Keratinocyte (primary cell): Measurements from ENCODE around the gene EFNA1. TPM values are rescaled to one million over a fixed set of nuclear protein-coding genes. Genes with fewer than 3 reads are reported as not detected.
A peak's percentile ranks its signal among the peaks of the same experiment; 100 is the strongest.

Experiments used
- DNase-seq: peaks from one replicate; pipeline ENCODE4 v3.0.0-alpha.2; 2011; ENCODE audit warnings: low read depth, missing footprints, low spot score
- FAIRE-seq: peaks from 2 replicates; lab custom pipeline; 2011; peaks lifted over from hg19 to GRCh38; lab: Jason Lieb, UNC
- H2AFZ ChIP-seq: 2 replicates; pipeline ENCODE4 v1.6.0; 2012; ENCODE audit warnings: low read length, control low read depth, inconsistent platforms; ENCODE audit not compliant: control insufficient read depth
- H3K27ac ChIP-seq: 2 replicates; pipeline ENCODE4 v1.5.1; 2011; ENCODE audit warnings: low read length; ENCODE audit not compliant: control insufficient read depth, insufficient read depth
- H3K27me3 ChIP-seq: 3 replicates; pipeline ENCODE4 v1.6.0; 2011; ENCODE audit warnings: low read length; ENCODE audit not compliant: control insufficient read depth, insufficient read depth; ENCODE audit errors: extremely low read depth
- H3K36me3 ChIP-seq, 2 experiments: 2 replicates in 1 of 2; 3 replicates in 1 of 2; pipeline ENCODE4 v1.5.1; 2011; ENCODE audit warnings: low read length in 2 of 2, mild to moderate bottlenecking in 1 of 2; ENCODE audit not compliant: control insufficient read depth in 2 of 2, insufficient read depth in 2 of 2; ENCODE audit errors: extremely low read depth in 1 of 2
- H3K4me1 ChIP-seq: 3 replicates; pipeline ENCODE4 v1.5.1; 2011; ENCODE audit warnings: low read length; ENCODE audit not compliant: control insufficient read depth, insufficient read depth; ENCODE audit errors: extremely low read depth
- H3K4me2 ChIP-seq: 3 replicates; pipeline ENCODE4 v1.6.0; 2011; ENCODE audit warnings: low read depth, low read length; ENCODE audit not compliant: control insufficient read depth, insufficient read depth; ENCODE audit errors: extremely low read depth
- H3K4me3 ChIP-seq, 3 experiments: fragments of 200-600 bp in 1 of 3; sonication (generic) in 1 of 3; 2 replicates in 2 of 3; 3 replicates in 1 of 3; pipeline ENCODE4 v1.5.1; 2011 to 2016; ENCODE audit warnings: low read length in 3 of 3, mild to moderate bottlenecking in 3 of 3, control low read depth in 2 of 3, inconsistent platforms in 1 of 3, low read depth in 1 of 3, mixed read lengths in 1 of 3, mixed run types in 1 of 3, moderate library complexity in 1 of 3; ENCODE audit not compliant: control insufficient read depth in 2 of 3, insufficient read depth in 2 of 3; ENCODE audit errors: extremely low read depth in 1 of 3
- H3K79me2 ChIP-seq: 2 replicates; pipeline ENCODE4 v1.6.0; 2012; ENCODE audit warnings: low read length; ENCODE audit not compliant: control insufficient read depth, insufficient read depth
- H3K9ac ChIP-seq: 3 replicates; pipeline ENCODE4 v1.6.0; 2011; ENCODE audit warnings: low read length; ENCODE audit not compliant: control insufficient read depth, insufficient read depth; ENCODE audit errors: extremely low read depth
- H3K9me1 ChIP-seq: 3 replicates; pipeline ENCODE4 v1.6.0; 2011; ENCODE audit warnings: low read length; ENCODE audit not compliant: control insufficient read depth, insufficient read depth; ENCODE audit errors: extremely low read depth
- H3K9me3 ChIP-seq: 2 replicates; pipeline ENCODE4 v1.5.1; 2012; ENCODE audit warnings: low read depth, low read length; ENCODE audit not compliant: control insufficient read depth
- H4K20me1 ChIP-seq: 3 replicates; pipeline ENCODE4 v1.6.0; 2011; ENCODE audit warnings: low read length; ENCODE audit not compliant: control insufficient read depth, insufficient read depth; ENCODE audit errors: extremely low read depth
- CTCF ChIP-seq, 3 experiments: IDR thresholded peaks in 1 of 3; conservative IDR thresholded peaks in 1 of 3; optimal IDR thresholded peaks in 1 of 3; 2 replicates in 2 of 3; 3 replicates in 1 of 3; pipeline versions ENCODE3 to v1.5.1; 2011; ENCODE audit warnings: low read length in 3 of 3, mild to moderate bottlenecking in 3 of 3, moderate library complexity in 2 of 3, control low read depth in 1 of 3, inconsistent platforms in 1 of 3; ENCODE audit not compliant: insufficient read depth in 2 of 3; ENCODE audit errors: extremely low read depth in 1 of 3
- EZH2 ChIP-seq: IDR thresholded peaks from one replicate; pipeline ENCODE4 v1.6.1; 2012; ENCODE audit warnings: inconsistent platforms, mild to moderate bottlenecking, low read length, moderate library complexity
- dilution Hi-C: fragments of 300-500 bp; cut with MboI; formaldehyde crosslinking; loops from one replicate; pipeline ENCODE4 v1.7.0; 2020; ENCODE audit warnings: low sequenced_read_pairs; ENCODE audit not compliant: extremely low pct_ligation_motif_present
- polyA plus RNA-seq, 5 experiments: library from polyadenylated mRNA; depleted of rRNA in 3 of 5; stranded (reverse) in 3 of 5; stranded (forward) in 1 of 5; unstranded in 1 of 5; fragments of >200 nt; gene quantifications; 1 replicate in 1 of 5; 2 replicates in 3 of 5; 3 replicates in 1 of 5; pipeline versions ENCODE4 v1.2.1 to v1.2.3, GENCODE V29; 2011 to 2012; ENCODE audit warnings: missing spikeins in 2 of 5, low read depth in 1 of 5, low replicate concordance in 1 of 5

Gene EFNA1
- polyA plus RNA-seq, 1 donor (not counting 4 experiments of a cell fraction or from before 2014, with no cell fraction given), result 77.5 TPM

GRCh38 chr1:155175281-155175926 lies 47.7 kb downstream of the EFNA1 start:
- no peak overlapping the region for H2AFZ ChIP-seq
- peaks cover 23% of the 10 kb centered on the region for H3K4me1 ChIP-seq
- no peaks in the 10 kb centered on the region for H3K9me1 ChIP-seq
- peaks cover 9 to 11% of the 10 kb centered on the region in 2 experiments for H3K36me3 ChIP-seq
- peaks cover 16% of the 10 kb centered on the region for H3K79me2 ChIP-seq
- H3K27me3 ChIP-seq, result no peaks in the 10 kb centered on the region
- TF ChIP-seq CTCF (optimal IDR thresholded peaks at IDR 0.05 in 1 of 3, IDR thresholded peaks at IDR 0.05 in 1 of 3, conservative IDR thresholded peaks at IDR 0.05 in 1 of 3; ENCODE audit: extremely low read depth in 1 of 3, insufficient read depth in 2 of 3, low read length in 3 of 3), result no peak
- no peak for TF ChIP-seq EZH2
- no peak overlapping the region for H3K27ac ChIP-seq
- H3K9ac ChIP-seq, result no peak overlapping the region
- no peak overlapping the region for H3K4me2 ChIP-seq
- H3K9me3 ChIP-seq, result no peaks in the 10 kb centered on the region
- FAIRE-seq (no peak), DNase-seq (no peak)
- dilution Hi-C loops, result no loop called here
- no peaks in the 10 kb centered on the region for H4K20me1 ChIP-seq
- no peak overlapping the region for H3K4me3 ChIP-seq

GRCh38 chr1:155175927-155176371 lies 48.3 kb downstream of the EFNA1 start:
- no peak for FAIRE-seq
- Histone ChIP-seq H2AFZ (no peak overlapping the region), H3K4me2 (no peak overlapping the region), H3K27ac (no peak overlapping the region), H3K9me3 (no peaks in the 10 kb centered on the region), H3K4me1 (peaks cover 23% of the 10 kb centered on the region), H3K4me3 (no peak overlapping the region), H3K27me3 (no peaks in the 10 kb centered on the region), H4K20me1 (no peaks in the 10 kb centered on the region), H3K36me3 (peaks cover 4 to 10% of the 10 kb centered on the region in 2 experiments), H3K9ac (no peak overlapping the region), H3K79me2 (peaks cover 16% of the 10 kb centered on the region), H3K9me1 (no peaks in the 10 kb centered on the region)
- dilution Hi-C loops, result no loop called here
- TF ChIP-seq EZH2 (no peak), CTCF (optimal IDR thresholded peaks at IDR 0.05 in 1 of 3, IDR thresholded peaks at IDR 0.05 in 1 of 3, conservative IDR thresholded peaks at IDR 0.05 in 1 of 3; ENCODE audit: extremely low read depth in 1 of 3, insufficient read depth in 2 of 3, low read length in 3 of 3) (peak in 1 of 3 experiments; percentile 40)
- DNase-seq, result no peak
